Ishikawa (cell line): ENCODE data around the gene MORC2.

Experiments
- CEBPB ChIP-seq: IDR thresholded peaks from 2 replicates; pipeline ENCODE4 v1.6.1; 2012
- CREB1 ChIP-seq: IDR thresholded peaks from 2 replicates; pipeline ENCODE4 v1.6.1; 2012; ENCODE audit warnings: low read depth
- EGR1 ChIP-seq: IDR thresholded peaks from 2 replicates; pipeline ENCODE4 v1.6.1; 2012
- EP300 ChIP-seq: IDR thresholded peaks from 2 replicates; pipeline ENCODE4 v1.6.1; 2012; ENCODE audit warnings: borderline replicate concordance
- FOXM1 ChIP-seq: IDR thresholded peaks from 2 replicates; pipeline ENCODE4 v1.6.1; 2012; ENCODE audit warnings: low read depth, borderline replicate concordance
- NFIC ChIP-seq: IDR thresholded peaks from 2 replicates; pipeline ENCODE4 v1.6.1; 2012
- RAD21 ChIP-seq: IDR thresholded peaks from 2 replicates; pipeline ENCODE4 v1.6.1; 2012; ENCODE audit warnings: low read depth
- TAF1 ChIP-seq: IDR thresholded peaks from 2 replicates; pipeline ENCODE4 v1.6.1; 2012; ENCODE audit warnings: low read depth, mild to moderate bottlenecking
- TCF12 ChIP-seq: IDR thresholded peaks from 2 replicates; pipeline ENCODE4 v1.6.1; 2012; ENCODE audit warnings: low read depth
- TEAD4 ChIP-seq: IDR thresholded peaks from 2 replicates; pipeline ENCODE4 v1.6.1; 2012
- YY1 ChIP-seq: IDR thresholded peaks from 2 replicates; pipeline ENCODE4 v1.6.1; 2012; ENCODE audit warnings: low read depth
- ZBTB7A ChIP-seq: IDR thresholded peaks from 2 replicates; pipeline ENCODE4 v1.6.1; 2012; ENCODE audit warnings: low read depth
- TF ChIP-seq, protein P1 (sequence below): IDR thresholded peaks from 2 replicates; pipeline ENCODE4 v1.6.1; 2012
- TF ChIP-seq, protein P2 (sequence below): IDR thresholded peaks from 2 replicates; pipeline ENCODE4 v1.6.1; 2012; ENCODE audit warnings: low read depth, mild to moderate bottlenecking
- TF ChIP-seq, protein P3 (sequence below): IDR thresholded peaks from 2 replicates; pipeline ENCODE4 v1.6.1; 2012

MORC2 gene

DNA sequence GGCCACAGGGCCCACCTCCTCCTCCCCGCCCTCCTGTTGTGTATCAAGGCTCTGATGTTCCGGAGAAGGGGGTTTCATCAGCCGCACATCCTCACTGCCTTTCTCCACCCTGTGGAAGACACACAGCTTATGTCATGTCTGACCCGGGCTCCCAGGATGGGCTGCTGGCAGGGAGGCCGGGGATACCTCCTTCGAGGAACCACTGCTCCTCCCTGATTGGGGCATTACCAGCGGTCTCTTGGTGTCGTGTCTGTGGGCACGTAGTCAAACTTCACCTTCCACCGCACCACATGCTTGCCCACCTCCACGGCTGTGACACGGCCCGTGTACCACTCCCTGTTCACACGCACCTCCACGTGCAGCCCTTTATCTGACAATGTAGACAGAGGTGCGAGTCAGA, 35.9 kb downstream of the MORC2 start:
- TF ChIP-seq CEBPB (no peak), TAF1 (no peak), NFIC (no peak), EP300 (no peak)

DNA sequence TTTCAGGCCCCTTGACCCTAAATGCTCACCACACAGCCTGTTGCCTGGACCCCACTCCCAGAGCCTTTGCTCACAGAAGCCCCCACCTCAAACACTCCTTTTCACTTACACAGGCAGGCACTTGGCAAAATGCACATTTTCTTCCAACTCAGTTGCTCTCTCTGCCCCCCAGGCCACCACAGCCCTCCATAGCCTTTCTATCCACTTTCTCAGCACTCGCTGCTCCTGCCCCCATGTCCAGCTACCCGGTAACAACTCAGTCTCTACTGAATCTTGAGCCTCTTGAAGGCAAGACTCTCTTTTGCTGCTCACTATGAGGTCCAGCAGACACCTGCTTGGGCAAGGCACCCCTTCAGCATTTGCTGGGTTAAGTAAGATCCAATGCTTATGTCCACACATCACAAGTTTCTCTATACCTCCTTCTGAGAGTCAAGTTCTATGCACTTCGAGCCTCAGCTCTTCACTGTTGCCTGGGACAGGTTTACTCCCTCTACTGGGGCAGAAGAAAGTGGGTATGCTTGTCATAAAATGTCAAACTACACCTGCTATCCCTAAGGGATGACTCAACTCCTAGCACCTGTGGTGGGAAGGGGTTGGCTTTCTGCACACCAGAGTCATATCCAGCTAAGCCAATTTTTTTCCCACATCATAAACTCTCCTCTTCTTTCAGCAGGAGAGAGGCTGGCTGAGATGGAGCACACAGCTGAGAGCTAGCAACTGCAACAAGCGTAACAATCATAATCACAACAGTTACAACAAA, 36.9 kb downstream of the MORC2 start:
- TF ChIP-seq, protein P1, sequence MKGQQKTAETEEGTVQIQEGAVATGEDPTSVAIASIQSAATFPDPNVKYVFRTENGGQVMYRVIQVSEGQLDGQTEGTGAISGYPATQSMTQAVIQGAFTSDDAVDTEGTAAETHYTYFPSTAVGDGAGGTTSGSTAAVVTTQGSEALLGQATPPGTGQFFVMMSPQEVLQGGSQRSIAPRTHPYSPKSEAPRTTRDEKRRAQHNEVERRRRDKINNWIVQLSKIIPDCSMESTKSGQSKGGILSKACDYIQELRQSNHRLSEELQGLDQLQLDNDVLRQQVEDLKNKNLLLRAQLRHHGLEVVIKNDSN, result no peak
- TF ChIP-seq ZBTB7A, result no peak
- TF ChIP-seq TCF12, result no peak
- no peak for TF ChIP-seq YY1
- TF ChIP-seq EP300, result no peak
- TF ChIP-seq TEAD4, result no peak
- TF ChIP-seq CREB1, result no peak
- no peak for TF ChIP-seq NFIC
- no peak for TF ChIP-seq CEBPB
- TF ChIP-seq EGR1, result no peak
- no peak for TF ChIP-seq RAD21
- TF ChIP-seq, protein P2, sequence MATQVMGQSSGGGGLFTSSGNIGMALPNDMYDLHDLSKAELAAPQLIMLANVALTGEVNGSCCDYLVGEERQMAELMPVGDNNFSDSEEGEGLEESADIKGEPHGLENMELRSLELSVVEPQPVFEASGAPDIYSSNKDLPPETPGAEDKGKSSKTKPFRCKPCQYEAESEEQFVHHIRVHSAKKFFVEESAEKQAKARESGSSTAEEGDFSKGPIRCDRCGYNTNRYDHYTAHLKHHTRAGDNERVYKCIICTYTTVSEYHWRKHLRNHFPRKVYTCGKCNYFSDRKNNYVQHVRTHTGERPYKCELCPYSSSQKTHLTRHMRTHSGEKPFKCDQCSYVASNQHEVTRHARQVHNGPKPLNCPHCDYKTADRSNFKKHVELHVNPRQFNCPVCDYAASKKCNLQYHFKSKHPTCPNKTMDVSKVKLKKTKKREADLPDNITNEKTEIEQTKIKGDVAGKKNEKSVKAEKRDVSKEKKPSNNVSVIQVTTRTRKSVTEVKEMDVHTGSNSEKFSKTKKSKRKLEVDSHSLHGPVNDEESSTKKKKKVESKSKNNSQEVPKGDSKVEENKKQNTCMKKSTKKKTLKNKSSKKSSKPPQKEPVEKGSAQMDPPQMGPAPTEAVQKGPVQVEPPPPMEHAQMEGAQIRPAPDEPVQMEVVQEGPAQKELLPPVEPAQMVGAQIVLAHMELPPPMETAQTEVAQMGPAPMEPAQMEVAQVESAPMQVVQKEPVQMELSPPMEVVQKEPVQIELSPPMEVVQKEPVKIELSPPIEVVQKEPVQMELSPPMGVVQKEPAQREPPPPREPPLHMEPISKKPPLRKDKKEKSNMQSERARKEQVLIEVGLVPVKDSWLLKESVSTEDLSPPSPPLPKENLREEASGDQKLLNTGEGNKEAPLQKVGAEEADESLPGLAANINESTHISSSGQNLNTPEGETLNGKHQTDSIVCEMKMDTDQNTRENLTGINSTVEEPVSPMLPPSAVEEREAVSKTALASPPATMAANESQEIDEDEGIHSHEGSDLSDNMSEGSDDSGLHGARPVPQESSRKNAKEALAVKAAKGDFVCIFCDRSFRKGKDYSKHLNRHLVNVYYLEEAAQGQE, result no peak

DNA sequence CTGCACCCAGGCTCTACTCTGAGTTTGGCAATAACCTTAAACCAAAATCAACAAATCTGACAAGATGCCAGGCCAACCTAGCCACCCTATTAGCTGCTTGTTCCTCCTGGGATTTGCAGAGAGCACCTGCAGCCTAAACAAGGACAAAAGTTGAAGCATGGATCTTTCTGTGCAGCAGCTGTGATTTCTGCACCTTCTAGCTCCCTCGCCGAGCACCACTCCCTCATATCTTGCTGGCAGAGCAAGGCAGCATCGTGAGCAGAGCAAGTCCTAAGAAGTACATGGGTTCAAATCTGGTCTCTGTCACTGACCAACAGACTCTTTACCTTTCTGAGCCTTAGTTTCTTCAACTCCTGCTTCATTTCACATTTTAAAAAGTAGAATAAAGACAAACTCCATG, 38.3 kb downstream of the MORC2 start:
- TF ChIP-seq EGR1 (no peak), NFIC (no peak), EP300 (no peak), TAF1 (no peak), FOXM1 (no peak)
- TF ChIP-seq, protein P1, result no peak
- TF ChIP-seq, protein P2, result no peak

DNA sequence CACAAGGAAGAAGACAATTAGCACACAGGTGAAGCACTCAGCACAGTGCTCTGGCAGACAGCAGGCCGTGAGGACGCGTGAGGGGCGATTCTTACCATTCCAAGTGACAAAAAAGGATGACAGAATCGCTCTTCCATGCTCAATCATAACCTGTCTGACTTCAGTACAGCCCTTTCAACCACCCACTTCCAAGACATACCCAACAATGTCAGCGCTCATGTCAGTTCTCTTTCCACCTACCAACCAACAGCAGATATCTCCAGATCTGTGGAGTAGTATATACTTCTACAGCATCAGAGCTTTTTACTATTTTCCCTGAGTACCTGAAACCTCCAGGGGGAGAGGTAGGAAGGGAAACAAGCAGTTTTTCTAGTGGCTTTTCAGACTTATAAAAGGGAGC, 40.2 kb downstream of the MORC2 start:
- no peak for TF ChIP-seq CREB1
- TF ChIP-seq, protein P2, result no peak
- TF ChIP-seq TCF12, result no peak
- no peak for TF ChIP-seq TAF1
- no peak for TF ChIP-seq NFIC
- no peak for TF ChIP-seq YY1
- TF ChIP-seq EP300, result no peak
- no peak for TF ChIP-seq CEBPB
- TF ChIP-seq ZBTB7A, result no peak
- no peak for TF ChIP-seq TEAD4
- TF ChIP-seq EGR1, result no peak

DNA sequence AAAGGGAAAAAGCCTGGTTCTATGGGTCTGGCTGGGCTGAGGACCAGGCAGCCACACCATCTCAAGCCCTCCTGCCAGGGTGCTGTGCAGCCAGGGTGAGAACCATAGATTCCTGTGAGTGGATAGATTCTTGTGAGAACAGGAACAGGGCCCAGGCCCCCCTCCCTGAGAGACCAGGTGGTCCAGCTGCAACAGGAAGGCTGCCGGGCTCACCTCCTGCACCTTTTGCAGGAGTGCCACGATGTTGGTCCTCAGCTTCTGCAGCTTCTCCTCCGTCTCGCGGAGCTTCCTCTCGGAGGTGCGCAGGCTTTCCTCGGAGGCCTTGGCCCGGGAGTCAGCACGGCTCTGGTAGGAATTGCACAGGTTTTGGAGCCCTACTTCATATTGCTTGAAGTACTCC, 40.8 kb downstream of the MORC2 start:
- TF ChIP-seq CREB1 (no peak), RAD21 (no peak), TEAD4 (no peak), ZBTB7A (no peak), TCF12 (no peak), EP300 (no peak), NFIC (no peak), CEBPB (no peak), TAF1 (no peak), EGR1 (no peak), FOXM1 (no peak), YY1 (no peak)
- TF ChIP-seq, protein P3, sequence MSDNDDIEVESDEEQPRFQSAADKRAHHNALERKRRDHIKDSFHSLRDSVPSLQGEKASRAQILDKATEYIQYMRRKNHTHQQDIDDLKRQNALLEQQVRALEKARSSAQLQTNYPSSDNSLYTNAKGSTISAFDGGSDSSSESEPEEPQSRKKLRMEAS, result no peak
- TF ChIP-seq, protein P1, result no peak
- TF ChIP-seq, protein P2, result no peak
